Measurements from ENCODE around the gene BDNF. TPM values are rescaled to one million over a fixed set of nuclear protein-coding genes. Genes with fewer than 3 reads are reported as not detected.

BDNF gene
- total RNA-seq, 1 experiment from 2014 or later, result 8.5 TPM

GRCh38 chr11:27608951-27609350 is 91.3 kb downstream of the BDNF start:
- H3K4me1 Mint-ChIP-seq (ENCODE audit: low read depth, unreplicated experiment), result no peaks in the 10 kb centered on the region
- no peak for DNase-seq
- H3K9me3 Mint-ChIP-seq (ENCODE audit: unreplicated experiment), result no peaks in the 10 kb centered on the region
- H3K4me3 Mint-ChIP-seq (ENCODE audit: unreplicated experiment), result no peak overlapping the region
- Histone ChIP-seq H3K4me1 (no peaks in the 10 kb centered on the region), H3K36me3 (ENCODE audit: control insufficient read depth, insufficient read depth, low read length) (no peaks in the 10 kb centered on the region), H3K27me3 (replicated peaks; ENCODE audit: control insufficient read depth, insufficient read depth, low read length) (0 out of 2 replicates have a peak, but pooled peaks cover 1% of the 10 kb centered on the region), H3K4me3 (ENCODE audit: low read depth, low read length) (no peak overlapping the region), H3K9me3 (no peaks in the 10 kb centered on the region)
- H3K27me3 Mint-ChIP-seq (ENCODE audit: insufficient read depth, unreplicated experiment), result peaks cover 18% of the 10 kb centered on the region
- no peaks in the 10 kb centered on the region for H3K36me3 Mint-ChIP-seq (ENCODE audit: insufficient read depth, unreplicated experiment)
- intact Hi-C loops (cut with micrococcal nuclease; ENCODE audit: unreplicated experiment), result no loop called here
- no peak for TF ChIP-seq CTCF (IDR thresholded peaks at IDR 0.05; ENCODE audit: insufficient read depth in 1 of 2, low read depth in 1 of 2, low read length in 1 of 2, severe bottlenecking in 1 of 2, unreplicated experiment in 1 of 2)
- BruUV-seq (replicated peaks), result no TSS peak
- H3K27ac Mint-ChIP-seq (ENCODE audit: unreplicated experiment), result no peak overlapping the region
- ChIA-PET CTCF (no interaction called here), POLR2A (no interaction called here)

GRCh38 chr11:27605422-27605821 is 94.8 kb downstream of the BDNF start:
- no peak for DNase-seq

More at GRCh38 chr11:27605422-27605821, 94.8 kb downstream of the BDNF start:
- H3K36me3 Mint-ChIP-seq (ENCODE audit: insufficient read depth, unreplicated experiment), result no peaks in the 10 kb centered on the region
- H3K4me1 Mint-ChIP-seq (ENCODE audit: low read depth, unreplicated experiment), result no peaks in the 10 kb centered on the region
- no peaks in the 10 kb centered on the region for H3K9me3 Mint-ChIP-seq (ENCODE audit: unreplicated experiment)
- no peaks in the 10 kb centered on the region for H3K4me1 ChIP-seq
- peaks cover 4% of the 10 kb centered on the region for H3K27me3 Mint-ChIP-seq (ENCODE audit: insufficient read depth, unreplicated experiment)
- no peak overlapping the region for H3K27ac Mint-ChIP-seq (ENCODE audit: unreplicated experiment)
- no peak for TF ChIP-seq CTCF (IDR thresholded peaks at IDR 0.05; ENCODE audit: insufficient read depth in 1 of 2, low read depth in 1 of 2, low read length in 1 of 2, severe bottlenecking in 1 of 2, unreplicated experiment in 1 of 2)
- 0 out of 2 replicates have a peak, but pooled peaks cover 1% of the 10 kb centered on the region for H3K27me3 ChIP-seq (replicated peaks; ENCODE audit: control insufficient read depth, insufficient read depth, low read length)
- no peaks in the 10 kb centered on the region for H3K36me3 ChIP-seq (ENCODE audit: control insufficient read depth, insufficient read depth, low read length)
- intact Hi-C loops (cut with micrococcal nuclease; ENCODE audit: unreplicated experiment), result no loop called here
- H3K9me3 ChIP-seq, result no peaks in the 10 kb centered on the region
- no peak overlapping the region for H3K4me3 Mint-ChIP-seq (ENCODE audit: unreplicated experiment)
- ChIA-PET CTCF (no interaction called here), POLR2A (no interaction called here)
- BruUV-seq (replicated peaks), result no TSS peak
- H3K4me3 ChIP-seq (ENCODE audit: low read depth, low read length), result no peak overlapping the region

Other genes starting within 250 kb of the BDNF start
- gene LGR4, start 227.7 kb downstream of the BDNF start, total RNA-seq (2022), result 34.7 and 37.1 TPM in 2 replicates
- 35.9 and 39.8 TPM in 2 replicates for gene LIN7C, start 193.7 kb downstream of the BDNF start, total RNA-seq (2022)